Thyroid gland (tissue), 4 donors: Measurements from ENCODE around the gene SETBP1. TPM values are rescaled to one million over a fixed set of nuclear protein-coding genes. Genes with fewer than 3 reads are reported as not detected.
A peak's percentile ranks its signal among the peaks of the same experiment; 100 is the strongest.

ENCODE experiments used
- DNase-seq, 2 donors: peaks; one replicate each; pipeline ENCODE4 v3.0.0-alpha.2; 2019
- H3K27ac ChIP-seq, 3 donors: fragments of 200-600 bp; sonication (generic); 1 replicate in 2 of 3; 2 replicates in 1 of 3; pipeline ENCODE4 v1.5.1; 2016 to 2019; ENCODE audit warnings: mild to moderate bottlenecking in 1 of 3, moderate library complexity in 1 of 3
- H3K27me3 ChIP-seq: fragments of 200-600 bp; sonication (generic); one replicate; pipeline ENCODE4 v1.5.1; 2019
- H3K36me3 ChIP-seq, 2 donors: fragments of 200-600 bp; sonication (generic); one replicate each; pipeline ENCODE4 v1.5.1; 2016 to 2019
- H3K4me1 ChIP-seq, 2 donors: fragments of 200-600 bp; sonication (generic); one replicate each; pipeline ENCODE4 v1.5.1; 2017 to 2019
- H3K4me3 ChIP-seq, 3 donors: fragments of 200-600 bp; sonication (generic); replicated peaks in 1 of 3; 1 replicate in 2 of 3; 2 replicates in 1 of 3; pipeline ENCODE4 v1.5.1; 2016; ENCODE audit warnings: mild to moderate bottlenecking in 1 of 3
- H3K9me3 ChIP-seq: fragments of 200-600 bp; sonication (generic); one replicate; pipeline ENCODE4 v1.5.1; 2017
- POLR2A ChIP-seq, 2 donors: fragments of 450-650 bp; IDR thresholded peaks; one replicate each; pipeline ENCODE4 v1.6.1; 2017; ENCODE audit warnings: antibody characterized with exemption in 2 of 2, mild to moderate bottlenecking in 2 of 2, moderate library complexity in 1 of 2
- WGBS, 2 donors: methylation state at CpG; one replicate each; pipeline ENCODE4 v1.1.5; 2017; 5-methylcytosine and 5-hydroxymethylcytosine counted together
- intact Hi-C: fragments of 100-400 bp; cut with DNase I; formaldehyde crosslinking; loops from one replicate; pipeline ENCODE4 v1.15.1; 2023
- total RNA-seq, 4 donors: library from RNA; depleted of rRNA; stranded (reverse); fragments of >200 nt; gene quantifications; one replicate each; pipeline ENCODE4 v1.2.3, GENCODE V29; 2016
- TF ChIP-seq, protein P1 (sequence below), 6 experiments: fragments of 200-600 bp in 3 of 6; fragments of 450-650 bp in 3 of 6; sonication (generic) in 3 of 6; IDR thresholded peaks; one replicate each; pipeline ENCODE4 v1.5.1; 2016 to 2019; ENCODE audit warnings: antibody characterized with exemption in 6 of 6, mild to moderate bottlenecking in 2 of 6, inconsistent platforms in 1 of 6, moderate library complexity in 1 of 6

SETBP1 gene
- total RNA-seq, 4 donors from 2014 or later: 32.1 to 72.0 (median 42.0) TPM

DNA sequence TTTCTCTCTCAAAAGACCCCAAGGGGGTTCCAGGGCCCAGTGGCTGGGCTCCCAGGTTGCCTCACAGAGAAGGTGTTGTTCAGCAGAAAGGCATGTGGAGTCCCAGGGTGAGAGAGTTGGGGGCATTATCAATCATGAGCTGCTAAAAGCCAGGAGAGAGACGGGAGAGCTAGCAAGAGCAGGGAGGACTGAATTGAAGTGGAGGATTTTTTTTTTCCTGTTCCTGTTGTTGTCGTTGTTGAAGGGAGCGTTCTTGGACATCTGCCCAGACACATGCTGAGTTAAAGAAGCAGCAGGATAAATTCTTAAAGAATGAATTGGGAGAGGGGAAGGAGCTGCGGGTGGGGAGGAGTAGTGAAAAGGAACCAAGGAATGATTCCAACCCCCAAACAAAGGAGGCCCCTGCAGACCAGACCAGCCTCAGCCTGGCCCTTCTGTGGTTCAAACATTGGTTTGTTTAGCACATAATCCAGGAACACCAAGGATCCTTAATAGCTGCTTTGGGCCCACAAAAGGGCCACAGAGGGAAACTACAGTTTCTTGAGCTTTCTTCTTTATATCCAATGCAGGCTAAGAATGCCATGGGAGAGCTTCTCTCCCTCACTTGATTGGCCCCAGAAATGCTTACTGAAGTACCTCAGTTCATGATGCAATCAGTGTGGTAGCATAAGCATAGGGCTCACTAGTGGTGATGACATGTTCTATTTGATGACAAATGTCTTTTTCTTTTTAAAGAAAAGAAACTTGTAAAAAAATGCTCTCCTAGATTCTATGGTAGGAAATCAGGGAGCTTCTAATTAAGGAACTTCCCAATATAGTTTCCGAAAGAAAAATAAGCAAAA is 146.0 kb downstream of the SETBP1 start:
- DNase-seq: peak; percentile 90 to 91
- Histone ChIP-seq H3K4me3 (no peak overlapping the region), H3K36me3 (no peaks in the 10 kb centered on the region), H3K4me1 (peaks cover 24 to 30% of the 10 kb centered on the region in 2 donors), H3K9me3 (no peaks in the 10 kb centered on the region), H3K27ac (peak overlapping the region; percentile 84 to 91 (median 85)), H3K27me3 (no peaks in the 10 kb centered on the region)
- intact Hi-C loops: loop anchor here (10.0 kb wide), 1 partner anchor 142 kb away; the partner anchor contains the start of gene SETBP1
- peak in 1 of 2 donors; percentile 39 for TF ChIP-seq POLR2A (IDR thresholded peaks at IDR 0.05)
- TF ChIP-seq, protein P1, sequence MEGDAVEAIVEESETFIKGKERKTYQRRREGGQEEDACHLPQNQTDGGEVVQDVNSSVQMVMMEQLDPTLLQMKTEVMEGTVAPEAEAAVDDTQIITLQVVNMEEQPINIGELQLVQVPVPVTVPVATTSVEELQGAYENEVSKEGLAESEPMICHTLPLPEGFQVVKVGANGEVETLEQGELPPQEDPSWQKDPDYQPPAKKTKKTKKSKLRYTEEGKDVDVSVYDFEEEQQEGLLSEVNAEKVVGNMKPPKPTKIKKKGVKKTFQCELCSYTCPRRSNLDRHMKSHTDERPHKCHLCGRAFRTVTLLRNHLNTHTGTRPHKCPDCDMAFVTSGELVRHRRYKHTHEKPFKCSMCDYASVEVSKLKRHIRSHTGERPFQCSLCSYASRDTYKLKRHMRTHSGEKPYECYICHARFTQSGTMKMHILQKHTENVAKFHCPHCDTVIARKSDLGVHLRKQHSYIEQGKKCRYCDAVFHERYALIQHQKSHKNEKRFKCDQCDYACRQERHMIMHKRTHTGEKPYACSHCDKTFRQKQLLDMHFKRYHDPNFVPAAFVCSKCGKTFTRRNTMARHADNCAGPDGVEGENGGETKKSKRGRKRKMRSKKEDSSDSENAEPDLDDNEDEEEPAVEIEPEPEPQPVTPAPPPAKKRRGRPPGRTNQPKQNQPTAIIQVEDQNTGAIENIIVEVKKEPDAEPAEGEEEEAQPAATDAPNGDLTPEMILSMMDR (IDR thresholded peaks at IDR 0.05): no peak
- 17 to 28% methylated on average over 5 of the region's 5 CpGs for WGBS, 2 donors

DNA sequence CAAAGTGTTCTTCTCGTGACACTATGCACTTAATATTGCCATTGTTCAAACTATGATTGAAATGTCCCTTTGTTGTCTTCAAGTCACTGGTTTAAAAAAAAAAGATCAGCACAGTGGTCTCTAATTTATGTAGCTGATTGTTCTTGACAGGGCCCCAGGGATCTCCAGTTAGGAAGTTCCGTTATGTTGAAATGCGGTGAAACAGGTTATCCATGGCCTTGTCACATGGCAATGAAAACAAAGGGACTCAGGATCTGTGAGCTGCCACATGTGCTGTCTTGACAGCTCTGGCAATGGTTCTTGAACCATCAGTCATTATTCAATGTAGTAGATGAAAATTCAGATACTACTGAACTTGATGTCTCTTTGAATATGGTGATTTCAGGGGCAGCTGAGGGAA is 147.4 kb downstream of the SETBP1 start:
- no peak for TF ChIP-seq POLR2A (IDR thresholded peaks at IDR 0.05)
- TF ChIP-seq, protein P1 (IDR thresholded peaks at IDR 0.05): no peak
- no peaks in the 10 kb centered on the region for H3K27me3 ChIP-seq
- 80 to 93% methylated on average over 3 of the region's 3 CpGs for WGBS, 2 donors
- H3K9me3 ChIP-seq: no peaks in the 10 kb centered on the region
- peaks cover 23 to 28% of the 10 kb centered on the region in 2 donors for H3K4me1 ChIP-seq
- no peak overlapping the region for H3K4me3 ChIP-seq
- no peak for DNase-seq
- intact Hi-C loops: loop anchor here (10.0 kb wide), 1 partner anchor 143 kb away; the partner anchor contains the start of gene SETBP1
- no peaks in the 10 kb centered on the region for H3K36me3 ChIP-seq
- no peak overlapping the region for H3K27ac ChIP-seq

DNA sequence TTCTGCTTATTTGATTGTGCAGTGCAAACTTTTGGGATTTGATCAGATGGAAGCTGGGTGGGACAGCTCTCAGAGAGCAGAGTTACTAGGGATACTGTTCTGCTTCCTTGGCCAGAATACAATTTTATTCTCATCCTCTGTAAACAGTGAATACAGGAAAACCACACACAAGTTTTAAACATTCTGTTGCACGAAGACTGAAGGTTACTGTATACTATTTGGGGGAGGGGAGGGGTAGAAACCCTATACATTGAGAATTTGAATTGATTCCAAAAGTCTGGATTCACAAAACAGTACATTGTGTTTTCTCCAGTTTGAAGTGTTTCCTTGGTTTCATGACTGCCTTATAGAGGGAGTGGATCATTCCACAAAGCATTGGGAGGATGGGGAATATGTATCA is 149.9 kb downstream of the SETBP1 start:
- intact Hi-C loops: no loop called here
- DNase-seq: no peak
- no peak overlapping the region for H3K4me3 ChIP-seq
- H3K27ac ChIP-seq: no peak overlapping the region
- H3K27me3 ChIP-seq: no peaks in the 10 kb centered on the region
- TF ChIP-seq, protein P1 (IDR thresholded peaks at IDR 0.05): no peak
- TF ChIP-seq POLR2A (IDR thresholded peaks at IDR 0.05): no peak
- WGBS, 2 donors: 42 to 53% methylated on average over 1 of the region's 1 CpG
- H3K4me1 ChIP-seq: peaks cover 24 to 27% of the 10 kb centered on the region in 2 donors
- no peaks in the 10 kb centered on the region for H3K36me3 ChIP-seq
- H3K9me3 ChIP-seq: no peaks in the 10 kb centered on the region

DNA sequence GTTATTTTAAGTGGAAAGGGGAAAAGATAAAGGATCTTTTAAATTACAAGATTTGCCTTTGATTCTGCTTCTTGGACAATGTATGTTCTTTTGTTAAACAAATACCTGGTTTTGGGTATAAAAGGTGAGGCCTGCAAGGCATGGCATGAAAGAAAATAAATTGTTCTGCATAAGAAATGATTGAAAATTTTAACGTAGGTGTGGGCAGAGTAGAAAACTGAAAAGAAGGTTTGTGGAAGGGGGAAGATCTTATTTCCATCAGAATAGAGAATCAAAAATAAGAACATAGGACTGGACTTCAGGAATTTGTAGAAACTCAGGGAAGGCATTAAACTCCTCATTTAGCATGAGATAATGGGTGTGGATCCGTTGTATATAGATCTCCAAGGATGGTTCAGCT is 153.1 kb downstream of the SETBP1 start:
- peaks cover 11 to 28% of the 10 kb centered on the region in 2 donors for H3K4me1 ChIP-seq
- no peaks in the 10 kb centered on the region for H3K27me3 ChIP-seq
- no peak overlapping the region for H3K4me3 ChIP-seq
- H3K9me3 ChIP-seq: no peaks in the 10 kb centered on the region
- H3K36me3 ChIP-seq: no peaks in the 10 kb centered on the region
- no peak overlapping the region for H3K27ac ChIP-seq
- intact Hi-C loops: no loop called here
- no peak for TF ChIP-seq POLR2A (IDR thresholded peaks at IDR 0.05)
- TF ChIP-seq, protein P1 (IDR thresholded peaks at IDR 0.05): no peak
- no peak for DNase-seq
- 93 to 97% methylated on average over 2 of the region's 2 CpGs for WGBS, 2 donors

DNA sequence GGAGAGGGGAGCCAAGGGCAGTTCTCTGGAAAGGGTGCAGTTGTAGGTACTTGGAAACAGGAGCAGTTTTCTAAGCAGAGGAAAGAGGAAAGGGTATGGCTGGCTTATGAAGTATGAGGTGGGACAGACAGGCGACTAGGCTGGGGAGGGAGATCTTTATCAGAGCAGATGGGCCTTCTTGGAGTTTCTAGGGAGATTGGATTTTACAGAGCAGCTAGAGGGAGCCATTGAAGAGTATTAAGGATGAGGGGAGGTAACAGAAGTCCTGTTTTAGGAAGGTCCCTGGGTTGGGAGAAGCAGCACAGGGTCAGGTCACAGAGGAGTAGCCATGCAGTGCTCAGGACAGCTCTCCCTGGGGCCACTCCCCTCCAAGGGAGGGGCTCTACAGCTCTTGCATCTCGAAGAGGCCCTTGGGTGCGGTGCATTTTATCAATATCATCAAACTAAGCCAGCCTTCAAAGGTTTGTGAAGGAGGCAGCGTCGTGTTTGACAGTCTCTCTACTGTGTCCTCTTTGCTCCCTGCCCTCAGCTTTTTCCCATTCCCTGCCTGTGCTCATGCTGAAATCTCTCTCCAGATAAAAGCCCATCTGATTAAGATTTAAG is 154.3 kb downstream of the SETBP1 start:
- TF ChIP-seq, protein P1 (IDR thresholded peaks at IDR 0.05): peak in 1 of 6 experiments; percentile 13
- no peak for TF ChIP-seq POLR2A (IDR thresholded peaks at IDR 0.05)
- intact Hi-C loops: no loop called here
- Histone ChIP-seq H3K27me3 (no peaks in the 10 kb centered on the region), H3K27ac (peak overlapping the region; percentile 46 to 62 (median 56)), H3K4me3 (no peak overlapping the region), H3K36me3 (no peaks in the 10 kb centered on the region), H3K4me1 (peaks cover 13 to 39% of the 10 kb centered on the region in 2 donors), H3K9me3 (no peaks in the 10 kb centered on the region)
- DNase-seq: peak; percentile 34 to 35
- 50 to 72% methylated on average over 5 of the region's 5 CpGs for WGBS, 2 donors
